Osteoblast (primary cell): Measurements from ENCODE around the gene LRCH3. TPM values are rescaled to one million over a fixed set of nuclear protein-coding genes. Genes with fewer than 3 reads are reported as not detected.
A peak's percentile ranks its signal among the peaks of the same experiment; 100 is the strongest.

Source experiments
- DNase-seq: peaks from one replicate; pipeline ENCODE4 v3.0.0; 2011; ENCODE audit warnings: low spot score, mixed read lengths; ENCODE audit not compliant: insufficient read length; ENCODE audit errors: missing footprints
- H2AFZ ChIP-seq: 2 replicates; pipeline ENCODE4 v1.6.0; 2011; ENCODE audit warnings: mild to moderate bottlenecking, low read length
- H3K27ac ChIP-seq: 2 replicates; pipeline ENCODE4 v1.5.1; 2011; ENCODE audit warnings: mild to moderate bottlenecking, low read depth, low read length, moderate library complexity
- H3K27me3 ChIP-seq: 2 replicates; pipeline ENCODE4 v1.6.0; 2012; ENCODE audit warnings: mild to moderate bottlenecking, control low read depth, inconsistent platforms, low read length, moderate library complexity; ENCODE audit not compliant: insufficient read depth
- H3K36me3 ChIP-seq: 2 replicates; pipeline ENCODE4 v1.5.1; 2011; ENCODE audit warnings: mild to moderate bottlenecking, low read length, control low read depth, moderate library complexity; ENCODE audit not compliant: insufficient read depth
- H3K4me1 ChIP-seq: 2 replicates; pipeline ENCODE4 v1.5.1; 2011; ENCODE audit warnings: mild to moderate bottlenecking, low read length, control low read depth, moderate library complexity; ENCODE audit not compliant: insufficient read depth
- H3K4me2 ChIP-seq: 2 replicates; pipeline ENCODE4 v1.6.0; 2011; ENCODE audit warnings: mild to moderate bottlenecking, low read length; ENCODE audit not compliant: insufficient read depth
- H3K4me3 ChIP-seq: fragments of 200-600 bp; sonication (generic); 3 replicates; pipeline ENCODE4 v1.5.1; 2012; ENCODE audit warnings: mild to moderate bottlenecking, low read length, inconsistent platforms; ENCODE audit not compliant: insufficient read depth
- H3K79me2 ChIP-seq: 2 replicates; pipeline ENCODE4 v1.6.0; 2012; ENCODE audit warnings: mild to moderate bottlenecking, low read length, control low read depth, inconsistent platforms; ENCODE audit not compliant: insufficient read depth
- H3K9me3 ChIP-seq: 2 replicates; pipeline ENCODE4 v1.5.1; 2011; ENCODE audit warnings: low read depth, low read length, control low read depth
- H4K20me1 ChIP-seq: 2 replicates; pipeline ENCODE4 v1.6.0; 2012; ENCODE audit warnings: mild to moderate bottlenecking, low read length, control low read depth; ENCODE audit not compliant: insufficient read depth
- total RNA-seq: library from RNA; depleted of rRNA; stranded (reverse); fragments of >200 nt; gene quantifications from 2 replicates; pipeline ENCODE4 v1.2.3, GENCODE V29; 2012
- TF ChIP-seq, protein P1 (sequence below): IDR thresholded peaks from 2 replicates; pipeline ENCODE4 v1.5.1; 2011; ENCODE audit warnings: mild to moderate bottlenecking, low read depth, low read length, moderate library complexity; ENCODE audit errors: extremely low read depth

The LRCH3 gene
- total RNA-seq, 1 donor: 91.6 TPM

DNA sequence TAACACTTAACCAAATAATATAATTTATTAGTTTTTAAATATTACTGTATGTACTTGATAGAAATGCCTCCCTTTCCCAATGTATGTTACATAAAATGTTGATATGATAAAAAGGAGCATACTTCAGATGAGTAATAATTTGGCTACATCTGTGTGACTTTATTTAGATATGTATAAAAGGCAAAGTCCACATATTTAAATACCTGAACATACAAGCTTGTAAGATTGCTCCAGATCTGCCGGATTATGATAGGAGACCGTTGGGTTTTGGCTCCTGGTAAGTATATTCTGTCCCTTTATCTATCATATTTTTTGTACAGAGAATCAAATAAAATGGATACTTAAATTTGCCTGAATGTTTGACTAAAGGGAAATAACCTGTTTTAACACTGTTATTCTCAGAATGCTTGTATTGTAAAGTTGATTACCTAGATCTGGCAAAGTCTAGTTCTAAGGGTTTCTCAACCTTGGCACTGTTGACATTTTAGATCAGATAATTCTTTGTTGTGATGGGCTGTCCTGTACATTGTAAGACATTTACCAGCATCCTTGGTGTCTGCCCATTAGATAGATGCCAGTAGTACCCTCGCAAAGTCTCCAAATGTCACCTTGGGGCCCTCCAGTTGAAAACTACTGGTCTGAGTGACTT, 38.5 kb downstream of the LRCH3 start:
- H3K4me2 ChIP-seq: no peak overlapping the region
- no peaks in the 10 kb centered on the region for H3K9me3 ChIP-seq
- peaks cover 14% of the 10 kb centered on the region for H3K79me2 ChIP-seq
- no peak overlapping the region for H3K27ac ChIP-seq
- peaks cover 4% of the 10 kb centered on the region for H4K20me1 ChIP-seq
- TF ChIP-seq, protein P1, sequence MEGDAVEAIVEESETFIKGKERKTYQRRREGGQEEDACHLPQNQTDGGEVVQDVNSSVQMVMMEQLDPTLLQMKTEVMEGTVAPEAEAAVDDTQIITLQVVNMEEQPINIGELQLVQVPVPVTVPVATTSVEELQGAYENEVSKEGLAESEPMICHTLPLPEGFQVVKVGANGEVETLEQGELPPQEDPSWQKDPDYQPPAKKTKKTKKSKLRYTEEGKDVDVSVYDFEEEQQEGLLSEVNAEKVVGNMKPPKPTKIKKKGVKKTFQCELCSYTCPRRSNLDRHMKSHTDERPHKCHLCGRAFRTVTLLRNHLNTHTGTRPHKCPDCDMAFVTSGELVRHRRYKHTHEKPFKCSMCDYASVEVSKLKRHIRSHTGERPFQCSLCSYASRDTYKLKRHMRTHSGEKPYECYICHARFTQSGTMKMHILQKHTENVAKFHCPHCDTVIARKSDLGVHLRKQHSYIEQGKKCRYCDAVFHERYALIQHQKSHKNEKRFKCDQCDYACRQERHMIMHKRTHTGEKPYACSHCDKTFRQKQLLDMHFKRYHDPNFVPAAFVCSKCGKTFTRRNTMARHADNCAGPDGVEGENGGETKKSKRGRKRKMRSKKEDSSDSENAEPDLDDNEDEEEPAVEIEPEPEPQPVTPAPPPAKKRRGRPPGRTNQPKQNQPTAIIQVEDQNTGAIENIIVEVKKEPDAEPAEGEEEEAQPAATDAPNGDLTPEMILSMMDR: no peak
- peak; percentile 17 for DNase-seq
- peaks cover 5% of the 10 kb centered on the region for H3K4me1 ChIP-seq
- H3K36me3 ChIP-seq: peaks cover 71% of the 10 kb centered on the region
- no peak overlapping the region for H2AFZ ChIP-seq
- no peaks in the 10 kb centered on the region for H3K27me3 ChIP-seq
- H3K4me3 ChIP-seq: no peak overlapping the region

DNA sequence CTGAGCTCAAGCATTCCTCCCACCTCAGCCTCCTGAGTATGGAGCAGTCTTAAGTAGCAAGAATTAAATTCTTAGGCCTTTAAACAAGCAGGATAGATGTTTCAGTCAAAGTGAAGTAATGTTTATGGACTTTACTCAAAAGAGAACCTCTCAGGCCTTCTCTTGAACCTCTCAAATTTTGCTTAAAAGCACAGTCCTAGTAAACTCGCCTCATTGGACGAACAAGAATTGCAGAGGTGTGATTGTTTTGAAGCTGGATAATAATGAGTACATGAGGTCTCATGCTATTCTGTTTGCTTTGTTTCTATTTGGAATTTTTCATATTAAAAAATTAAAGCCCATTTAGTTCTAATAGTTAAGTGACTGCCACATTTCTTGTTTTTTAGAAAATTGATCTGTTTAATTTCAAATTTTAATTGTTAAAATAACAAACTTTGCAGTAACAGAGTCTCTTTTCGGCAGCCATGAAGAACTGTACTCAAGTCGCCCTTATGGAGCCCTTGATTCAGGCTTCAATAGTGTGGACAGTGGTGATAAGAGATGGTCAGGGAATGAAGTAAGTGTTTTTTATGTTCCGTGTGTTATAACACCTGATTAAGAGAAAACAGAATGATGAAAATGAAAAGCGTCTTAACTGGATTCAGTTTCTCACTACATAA, 39.4 kb downstream of the LRCH3 start:
- Histone ChIP-seq H2AFZ (no peak overlapping the region), H3K4me1 (no peaks in the 10 kb centered on the region), H3K4me3 (no peak overlapping the region), H3K36me3 (peaks cover 73% of the 10 kb centered on the region), H3K79me2 (peaks cover 14% of the 10 kb centered on the region), H3K4me2 (no peak overlapping the region), H3K27ac (no peak overlapping the region), H4K20me1 (no peaks in the 10 kb centered on the region), H3K27me3 (no peaks in the 10 kb centered on the region), H3K9me3 (no peaks in the 10 kb centered on the region)
- TF ChIP-seq, protein P1: no peak
- no peak for DNase-seq

DNA sequence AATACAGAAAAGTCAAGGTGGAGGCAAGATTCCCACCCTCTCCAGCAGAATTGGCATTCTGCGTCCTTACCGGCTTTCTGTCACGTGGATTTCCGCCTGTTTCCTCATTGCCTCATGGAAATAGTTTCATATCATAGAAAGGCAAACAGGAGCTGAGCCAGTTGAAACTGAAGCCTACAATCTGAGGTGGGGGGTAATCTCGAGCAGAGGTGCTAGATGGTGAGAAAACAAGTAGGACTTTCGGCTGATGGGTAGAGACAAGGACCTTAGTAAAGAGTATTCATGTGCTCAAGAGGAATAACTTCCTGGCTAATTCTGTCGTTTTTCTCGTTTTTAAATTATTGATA, 39.9 kb downstream of the LRCH3 start:
- Histone ChIP-seq H3K9me3 (no peaks in the 10 kb centered on the region), H3K4me2 (no peak overlapping the region), H3K27me3 (no peaks in the 10 kb centered on the region), H3K79me2 (peaks cover 13% of the 10 kb centered on the region), H4K20me1 (no peaks in the 10 kb centered on the region), H2AFZ (no peak overlapping the region), H3K27ac (no peak overlapping the region), H3K4me1 (no peaks in the 10 kb centered on the region), H3K36me3 (peaks cover 78% of the 10 kb centered on the region), H3K4me3 (no peak overlapping the region)
- no peak for DNase-seq
- TF ChIP-seq, protein P1: no peak

DNA sequence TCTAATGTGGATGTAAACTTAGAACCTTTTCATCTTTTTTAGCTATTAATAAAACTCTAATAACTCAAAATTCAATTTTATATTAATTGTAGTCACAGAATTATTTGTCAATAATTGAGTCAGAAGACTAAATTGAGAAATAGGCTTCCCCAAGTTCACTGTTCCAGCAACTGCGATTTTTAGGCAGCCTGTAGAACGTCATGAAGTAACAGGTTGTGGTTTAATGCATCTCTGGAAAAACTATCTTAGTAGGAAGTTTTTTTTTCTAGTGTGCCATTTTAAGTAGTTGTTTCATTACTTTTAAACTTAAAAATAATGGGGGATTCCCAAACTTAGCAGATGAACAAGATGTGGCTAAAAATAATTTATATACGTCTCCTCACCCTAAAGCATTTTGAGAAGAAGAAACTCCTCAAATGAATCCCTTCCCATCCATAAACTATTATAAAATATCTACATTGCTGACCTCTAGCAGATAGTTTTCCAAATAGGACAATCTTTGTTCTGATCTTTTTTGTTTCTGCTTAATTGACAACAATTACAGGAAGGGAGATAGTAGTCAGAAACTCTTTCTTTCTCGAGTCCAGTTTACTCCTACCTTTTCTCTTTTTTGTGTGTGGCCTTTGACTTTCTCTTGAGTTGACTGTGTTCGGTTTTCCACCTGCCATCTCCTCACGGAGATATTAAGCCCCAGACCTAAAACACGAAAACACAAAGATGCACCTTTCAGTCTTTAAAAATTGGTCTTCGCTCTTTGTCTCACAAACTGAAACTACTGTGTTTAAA, 43.1 kb downstream of the LRCH3 start:
- no peak overlapping the region for H3K27ac ChIP-seq
- H3K36me3 ChIP-seq: peaks cover 63% of the 10 kb centered on the region
- H3K9me3 ChIP-seq: no peaks in the 10 kb centered on the region
- peaks cover 3% of the 10 kb centered on the region for H3K79me2 ChIP-seq
- no peak for DNase-seq
- H4K20me1 ChIP-seq: no peaks in the 10 kb centered on the region
- H3K27me3 ChIP-seq: no peaks in the 10 kb centered on the region
- no peak overlapping the region for H2AFZ ChIP-seq
- no peak overlapping the region for H3K4me2 ChIP-seq
- no peaks in the 10 kb centered on the region for H3K4me1 ChIP-seq
- no peak overlapping the region for H3K4me3 ChIP-seq
- TF ChIP-seq, protein P1: no peak
